Measurements from ENCODE around the gene CASTOR1.

DNA sequence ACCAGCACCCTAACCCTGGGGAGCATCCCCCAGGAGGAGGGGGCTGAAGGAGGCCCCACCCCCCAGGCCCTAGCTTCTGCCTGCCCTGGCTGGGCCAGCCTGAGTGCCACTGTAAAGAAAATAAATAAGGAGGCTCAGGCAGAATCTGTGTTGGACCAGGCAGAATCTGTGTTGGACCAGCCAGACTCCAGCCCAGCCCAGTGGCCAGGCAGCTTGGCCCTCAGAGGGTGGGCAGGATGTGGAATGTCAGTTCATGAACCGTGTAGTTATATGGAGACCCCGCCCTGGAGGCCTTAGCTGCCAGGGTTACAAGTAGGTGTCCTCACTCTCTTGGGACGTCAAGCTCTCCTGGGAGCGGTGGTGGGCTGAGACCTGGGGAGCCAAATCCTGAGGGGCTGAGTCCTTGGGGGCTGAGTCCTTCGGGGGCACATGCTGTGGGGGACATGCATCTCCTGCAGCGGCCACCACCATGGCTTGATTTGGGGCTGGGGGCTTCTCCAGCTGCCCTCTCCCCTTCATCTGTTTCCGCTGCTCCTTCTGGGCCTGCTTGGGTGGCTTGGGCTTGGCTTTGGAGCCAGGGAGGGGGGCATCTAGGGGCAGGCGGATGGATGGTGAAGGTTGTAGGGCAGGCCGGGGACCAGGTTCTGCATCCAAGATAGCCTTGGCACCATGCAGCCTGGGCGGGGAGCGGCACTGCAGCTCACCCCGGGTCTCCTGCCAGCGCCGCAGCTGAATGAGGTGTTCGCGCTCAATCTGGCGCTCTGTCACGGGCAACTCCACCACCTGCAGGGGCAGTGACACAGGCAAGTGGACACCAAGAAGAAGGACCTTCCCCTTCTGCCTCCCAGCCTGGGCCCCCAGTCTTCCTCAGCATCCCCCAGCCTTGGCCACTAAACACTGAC is 3.0 kb upstream of the CASTOR1 start:
- TF ChIP-seq CTCF (conservative IDR thresholded peaks at IDR 0.05; ENCODE audit: low read length) (no peak), EZH2phosphoT487 (IDR thresholded peaks at IDR 0.05; ENCODE audit: borderline replicate concordance) (no peak)

All from Loucy (cell line).